ENCODE data around the gene BEGAIN.

BEGAIN gene

GRCh38 chr14:100609941-100610391, 22.7 kb upstream of the BEGAIN start:
- in situ Hi-C loops (cut with HindIII; ENCODE audit: low sequenced_read_pairs) = no loop called here
- no peak for TF ChIP-seq CTCF (IDR thresholded peaks at IDR 0.05; ENCODE audit: low read depth, low read length)
- no peak for DNase-seq (ENCODE audit: low read depth, low spot score)
- no peak overlapping the region for H3K4me3 ChIP-seq (ENCODE audit: low read depth, low read length)

- DNase-seq (ENCODE audit: low read depth, low spot score) = no peak
- in situ Hi-C loops (cut with HindIII; ENCODE audit: low sequenced_read_pairs) = no loop called here
- no peak for TF ChIP-seq CTCF (IDR thresholded peaks at IDR 0.05; ENCODE audit: low read depth, low read length)
- no peak overlapping the region for H3K4me3 ChIP-seq (ENCODE audit: low read depth, low read length)
Measured at GRCh38 chr14:100609331-100609870, 22.2 kb upstream of the BEGAIN start.

GRCh38 chr14:100608586-100609330, 21.5 kb upstream of the BEGAIN start:
- no peak for TF ChIP-seq CTCF (IDR thresholded peaks at IDR 0.05; ENCODE audit: low read depth, low read length)
- DNase-seq (ENCODE audit: low read depth, low spot score) = no peak
- in situ Hi-C loops (cut with HindIII; ENCODE audit: low sequenced_read_pairs) = no loop called here
- H3K4me3 ChIP-seq (ENCODE audit: low read depth, low read length) = no peak overlapping the region

- H3K4me3 ChIP-seq (ENCODE audit: low read depth, low read length) = no peak overlapping the region
- no peak for DNase-seq (ENCODE audit: low read depth, low spot score)
- in situ Hi-C loops (cut with HindIII; ENCODE audit: low sequenced_read_pairs) = no loop called here
- no peak for TF ChIP-seq CTCF (IDR thresholded peaks at IDR 0.05; ENCODE audit: low read depth, low read length)
Measured at GRCh38 chr14:100608064-100608463, 20.8 kb upstream of the BEGAIN start.

DNA sequence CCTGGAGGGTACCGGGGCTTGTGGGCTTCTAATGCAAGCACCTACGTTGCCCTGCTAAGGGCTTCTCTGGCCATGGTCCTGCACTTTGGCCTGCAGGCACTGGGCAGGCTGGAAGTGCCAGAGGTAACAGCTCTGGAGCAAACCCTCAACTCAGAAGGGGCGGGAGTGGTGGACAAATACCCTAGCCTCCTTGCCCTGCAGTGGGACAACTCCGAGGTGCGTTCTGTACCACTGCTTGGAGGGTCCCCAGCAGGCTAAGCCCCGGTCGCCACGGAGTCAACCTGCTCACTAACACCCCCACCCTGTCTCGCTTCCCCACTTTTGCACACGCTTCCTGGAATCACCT, 20.4 kb upstream of the BEGAIN start:
- in situ Hi-C loops (cut with HindIII; ENCODE audit: low sequenced_read_pairs) = no loop called here
- no peak for TF ChIP-seq CTCF (IDR thresholded peaks at IDR 0.05; ENCODE audit: low read depth, low read length)
- H3K4me3 ChIP-seq (ENCODE audit: low read depth, low read length) = no peak overlapping the region
- DNase-seq (ENCODE audit: low read depth, low spot score) = no peak

DNA sequence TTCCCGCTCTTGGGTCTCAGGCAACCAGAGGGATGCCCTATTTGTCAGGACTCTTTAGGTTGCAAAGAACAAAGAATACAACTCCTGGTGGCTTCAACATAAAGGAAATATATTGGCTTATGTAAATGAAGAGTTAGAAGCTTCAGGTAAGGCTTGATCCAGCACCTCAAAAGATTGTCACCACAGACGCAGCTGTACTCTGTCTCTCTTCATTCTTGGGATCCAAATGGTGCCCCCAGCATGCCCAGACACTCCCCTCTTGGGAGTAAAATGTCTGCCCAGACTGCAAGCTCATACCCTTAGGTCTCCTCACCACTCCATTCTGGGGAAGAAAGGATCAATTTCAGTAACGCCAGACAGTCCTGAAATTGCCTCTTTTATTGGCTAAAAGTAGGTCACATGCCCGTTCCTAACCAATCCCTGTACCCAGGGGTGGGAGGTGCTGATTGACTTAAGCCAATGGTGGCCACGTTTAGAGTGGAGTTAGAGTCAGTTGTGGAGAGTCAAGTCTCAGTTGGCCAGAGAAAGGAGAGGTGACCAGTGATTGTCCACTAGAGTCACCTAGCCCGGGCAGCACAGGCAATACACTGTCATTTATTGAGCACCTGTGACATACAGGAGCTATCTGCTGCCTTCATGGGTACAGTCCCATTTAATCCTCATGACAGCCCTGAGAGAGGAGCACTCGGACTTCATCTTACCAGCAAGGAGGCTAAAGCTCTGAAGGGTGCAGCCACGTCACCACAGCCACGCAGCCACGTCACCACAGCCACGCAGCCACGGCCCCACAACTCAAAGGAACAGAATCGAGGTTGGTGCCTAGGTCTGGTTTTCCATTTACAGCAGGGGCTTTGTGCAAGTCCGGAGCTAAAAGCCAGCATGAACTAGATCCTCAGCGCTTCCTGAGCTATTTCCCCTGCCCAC, 19.7 kb upstream of the BEGAIN start:
- TF ChIP-seq CTCF (IDR thresholded peaks at IDR 0.05; ENCODE audit: low read depth, low read length) = no peak
- no peak overlapping the region for H3K4me3 ChIP-seq (ENCODE audit: low read depth, low read length)
- DNase-seq (ENCODE audit: low read depth, low spot score) = no peak
- in situ Hi-C loops (cut with HindIII; ENCODE audit: low sequenced_read_pairs) = no loop called here
